Endothelial cell of umbilical vein (primary cell): ENCODE data around the gene ANKLE2. TPM values are rescaled to one million over a fixed set of nuclear protein-coding genes. Genes with fewer than 3 reads are reported as not detected.

Source experiments
- BruUV-seq: library from RNA; stranded (reverse); fragments of 400-500 nt; replicated peaks from 2 replicates; lab custom pipeline; 2021; lab: Mats Ljungman, UMichigan
- CTCF ChIA-PET: fragments of 300-600, 350-600 bp; sonication (Branson Sonifier 250); formaldehyde crosslinking; loops from one replicate; lab custom pipeline; 2021; ENCODE audit warnings: antibody characterized with exemption, inconsistent platforms; lab: Charles Lee
- POLR2A ChIA-PET: fragments of 300-600, 350-600 bp; sonication (Branson Sonifier 250); formaldehyde crosslinking; loops from one replicate; lab custom pipeline; 2021; ENCODE audit warnings: antibody characterized with exemption, inconsistent platforms; lab: Charles Lee
- DNase-seq: peaks from one replicate; pipeline ENCODE4 v3.0.0-alpha.2; 2011; ENCODE audit warnings: low read depth, low spot score
- FAIRE-seq: peaks from 2 replicates; lab custom pipeline; 2011; peaks lifted over from hg19 to GRCh38; lab: Jason Lieb, UNC
- H2AFZ ChIP-seq: 2 replicates; pipeline ENCODE4 v1.6.0; 2012; ENCODE audit warnings: low read depth, low read length, control low read depth, inconsistent platforms
- H3K27ac ChIP-seq: 2 replicates; pipeline ENCODE4 v1.5.1; 2011; ENCODE audit warnings: low read depth, mild to moderate bottlenecking, control low read depth, low read length, moderate library complexity; ENCODE audit not compliant: insufficient read depth
- H3K27me3 ChIP-seq, 2 experiments: 2 replicates each; pipeline versions ENCODE4 v1.6.0 to v1.6.1; 2011; ENCODE audit warnings: low read length in 2 of 2, mixed read lengths in 1 of 2; ENCODE audit not compliant: control insufficient read depth in 2 of 2, insufficient read depth in 2 of 2
- H3K36me3 ChIP-seq, 2 experiments: 2 replicates in 1 of 2; 3 replicates in 1 of 2; pipeline ENCODE4 v1.5.1; 2011; ENCODE audit warnings: low read length in 2 of 2, mild to moderate bottlenecking in 1 of 2, moderate library complexity in 1 of 2; ENCODE audit not compliant: control insufficient read depth in 2 of 2, insufficient read depth in 2 of 2; ENCODE audit errors: extremely low read depth in 1 of 2
- H3K4me1 ChIP-seq: 3 replicates; pipeline ENCODE4 v1.5.1; 2011; ENCODE audit warnings: mild to moderate bottlenecking, low read length; ENCODE audit not compliant: control insufficient read depth, insufficient read depth; ENCODE audit errors: extremely low read depth
- H3K4me2 ChIP-seq: 2 replicates; pipeline ENCODE4 v1.6.1; 2011; ENCODE audit warnings: low read length, control low read depth, mixed read lengths; ENCODE audit not compliant: insufficient read depth
- H3K4me3 ChIP-seq, 3 experiments: fragments of 200-600 bp in 1 of 3; sonication (generic), shearing (Covaris generic) in 1 of 3; replicated peaks in 1 of 3; 2 replicates each; pipeline ENCODE4 v1.5.1; 2011 to 2016; ENCODE audit warnings: control low read depth in 3 of 3, low read length in 3 of 3, mild to moderate bottlenecking in 2 of 3, inconsistent platforms in 1 of 3, low read depth in 1 of 3, moderate library complexity in 1 of 3; ENCODE audit not compliant: insufficient read depth in 1 of 3
- H3K79me2 ChIP-seq: 2 replicates; pipeline ENCODE4 v1.6.0; 2012; ENCODE audit warnings: low read length, inconsistent platforms; ENCODE audit not compliant: control insufficient read depth, insufficient read depth
- H3K9ac ChIP-seq: replicated peaks from 2 replicates; pipeline ENCODE3; 2011; ENCODE audit warnings: low read length, control low read depth; ENCODE audit not compliant: insufficient read depth; ENCODE audit errors: extremely low read depth
- H3K9me1 ChIP-seq: replicated peaks from 3 replicates; pipeline ENCODE4 v1.6.0; 2011; ENCODE audit warnings: mild to moderate bottlenecking, low read length; ENCODE audit not compliant: control insufficient read depth, insufficient read depth; ENCODE audit errors: extremely low read depth
- H3K9me3 ChIP-seq: replicated peaks from 2 replicates; pipeline ENCODE4 v1.5.1; 2012; ENCODE audit warnings: low read length, inconsistent platforms; ENCODE audit not compliant: control insufficient read depth, insufficient read depth
- H4K20me1 ChIP-seq: replicated peaks from 2 replicates; pipeline ENCODE3; 2011; ENCODE audit warnings: mild to moderate bottlenecking, low read length; ENCODE audit not compliant: control insufficient read depth, insufficient read depth; ENCODE audit errors: extremely low read depth
- EZH2 ChIP-seq: IDR thresholded peaks from 2 replicates; pipeline ENCODE4 v1.6.1; 2012; ENCODE audit warnings: borderline replicate concordance, low read depth, mild to moderate bottlenecking, moderate library complexity, low read length, inconsistent platforms; ENCODE audit not compliant: severe bottlenecking
- FOS ChIP-seq: IDR thresholded peaks from 2 replicates; pipeline ENCODE4 v1.6.1; 2011; ENCODE audit warnings: mild to moderate bottlenecking, low read length, moderate library complexity, borderline replicate concordance; ENCODE audit not compliant: insufficient read depth
- GATA2 ChIP-seq: IDR thresholded peaks from 2 replicates; pipeline ENCODE4 v1.7.0; 2011; ENCODE audit warnings: low read depth, mild to moderate bottlenecking, moderate library complexity, mixed read lengths, low read length; ENCODE audit not compliant: insufficient read length, insufficient read depth
- JUN ChIP-seq: IDR thresholded peaks from 2 replicates; pipeline ENCODE4 v1.6.1; 2011; ENCODE audit warnings: borderline replicate concordance, low read depth; ENCODE audit not compliant: insufficient read length, insufficient read depth
- MAX ChIP-seq: IDR thresholded peaks from 2 replicates; pipeline ENCODE4 v1.6.1; 2011; ENCODE audit not compliant: insufficient read depth, insufficient read length
- MYC ChIP-seq: IDR thresholded peaks from one replicate; pipeline ENCODE4 v1.6.1; 2011; ENCODE audit warnings: mild to moderate bottlenecking, low read depth, low read length
- POLR2A ChIP-seq: IDR thresholded peaks from 2 replicates; pipeline ENCODE4 v1.6.1; 2012; ENCODE audit warnings: low read depth, mild to moderate bottlenecking, control low read depth, low read length
- POLR2AphosphoS5 ChIP-seq: IDR thresholded peaks from 2 replicates; pipeline ENCODE4 v1.6.1; 2012; ENCODE audit warnings: low read depth, mild to moderate bottlenecking, control low read depth, low read length, moderate library complexity; ENCODE audit not compliant: insufficient read depth
- dilution Hi-C: fragments of 300-500 bp; cut with MboI; formaldehyde crosslinking; loops from one replicate; pipeline ENCODE4 v1.15.0; 2019; ENCODE audit warnings: low sequenced_read_pairs; ENCODE audit not compliant: extremely low pct_ligation_motif_present
- intact Hi-C: fragments of 100-400 bp; cut with micrococcal nuclease; formaldehyde crosslinking; loops from one replicate; pipeline ENCODE4 v1.10.0; 2022
- polyA plus RNA-seq, 4 experiments: library from polyadenylated mRNA; depleted of rRNA in 3 of 4; stranded (reverse) in 3 of 4; unstranded in 1 of 4; fragments of >200 nt; gene quantifications; 2 replicates each; pipeline versions ENCODE4 v1.2.1 to v1.2.3, GENCODE V29; 2011 to 2012; ENCODE audit warnings: missing spikeins in 1 of 4
- total RNA-seq: library from RNA; stranded (reverse); gene quantifications from 2 replicates; pipeline ENCODE4 v1.2.3, GENCODE V29; 2021
- TF ChIP-seq, protein P1 (sequence below), 2 donors: IDR thresholded peaks; 1 replicate in 1 of 2; 2 replicates in 1 of 2; pipeline ENCODE4 v1.5.1; 2011; ENCODE audit warnings: low read length in 2 of 2, mild to moderate bottlenecking in 2 of 2, moderate library complexity in 2 of 2, control low read depth in 1 of 2, inconsistent platforms in 1 of 2, low read depth in 1 of 2; ENCODE audit not compliant: insufficient read depth in 1 of 2; ENCODE audit errors: extremely low read depth in 1 of 2

The ANKLE2 gene
- total and polyA plus RNA-seq, 2 donors (not counting 3 experiments of a cell fraction or from before 2014, with no cell fraction given): 75.8 to 112 TPM

DNA sequence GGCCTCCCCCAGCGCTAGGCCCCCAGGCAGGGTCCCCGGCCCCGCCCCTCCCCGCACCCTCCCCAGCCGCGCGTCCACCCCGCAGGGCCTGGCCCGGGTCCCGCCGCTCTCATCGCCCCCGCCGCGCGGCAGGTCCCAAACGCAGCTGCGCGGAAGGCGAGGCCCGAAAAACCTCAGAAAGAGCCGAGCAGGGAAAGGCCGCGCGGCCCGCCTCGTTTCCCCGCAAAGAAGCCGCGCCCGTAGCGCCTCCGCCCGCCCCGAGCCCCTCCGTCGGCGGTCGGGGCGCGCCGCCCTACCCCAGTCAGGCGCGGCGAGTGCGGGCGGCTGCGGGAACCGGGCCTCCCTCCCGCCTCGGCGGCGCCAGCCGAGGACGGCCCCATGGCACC is 74.8 kb downstream of the ANKLE2 start:
- H3K9me3 ChIP-seq: no peaks in the 10 kb centered on the region
- no peak for TF ChIP-seq EZH2
- TF ChIP-seq JUN: no peak
- H3K9me1 ChIP-seq: no peaks in the 10 kb centered on the region
- ChIA-PET CTCF (no interaction called here), POLR2A (interaction anchor here (0.6 kb wide), 1 partner anchor 8 kb away, joined by 4 read pairs; no protein-coding TSS in a partner anchor)
- intact Hi-C loops (loop anchor here (1.0 to 2.0 kb wide), 3 partner anchors 23 to 86 kb away; partner anchors contain the start of genes ANKLE2 and PGAM5), dilution Hi-C loops (no loop called here)
- no peaks in the 10 kb centered on the region for H3K36me3 ChIP-seq
- no peaks in the 10 kb centered on the region for H4K20me1 ChIP-seq
- peak overlapping the region; percentile 62 for H3K27ac ChIP-seq
- no peak for FAIRE-seq
- peak overlapping the region; percentile 37 to 77 (median 58) for H3K4me3 ChIP-seq
- peak overlapping the region; percentile 73 for H2AFZ ChIP-seq
- peaks cover 30% of the 10 kb centered on the region for H3K79me2 ChIP-seq
- no peaks in the 10 kb centered on the region for H3K4me1 ChIP-seq
- peak overlapping the region; percentile 13 for H3K4me2 ChIP-seq
- no peaks in the 10 kb centered on the region for H3K27me3 ChIP-seq
- no TSS peak for BruUV-seq
- DNase-seq: no peak
- peak overlapping the region; percentile 86 for H3K9ac ChIP-seq

- H3K9me3 ChIP-seq: no peaks in the 10 kb centered on the region
- no peaks in the 10 kb centered on the region for H4K20me1 ChIP-seq
- ChIA-PET CTCF (interaction anchor here (1.2 kb wide), 1 partner anchor 47 kb away, joined by 4 read pairs; no protein-coding TSS in a partner anchor), POLR2A (no interaction called here)
- H3K9ac ChIP-seq: no peak overlapping the region
- H3K4me2 ChIP-seq: no peak overlapping the region
- no peak overlapping the region for H3K27ac ChIP-seq
- no peaks in the 10 kb centered on the region for H3K36me3 ChIP-seq
- peaks cover 42% of the 10 kb centered on the region for H3K79me2 ChIP-seq
- TF ChIP-seq POLR2A (no peak), MAX (no peak), GATA2 (no peak), MYC (no peak), EZH2 (no peak), FOS (no peak), JUN (no peak), POLR2AphosphoS5 (no peak)
- TF ChIP-seq, protein P1, sequence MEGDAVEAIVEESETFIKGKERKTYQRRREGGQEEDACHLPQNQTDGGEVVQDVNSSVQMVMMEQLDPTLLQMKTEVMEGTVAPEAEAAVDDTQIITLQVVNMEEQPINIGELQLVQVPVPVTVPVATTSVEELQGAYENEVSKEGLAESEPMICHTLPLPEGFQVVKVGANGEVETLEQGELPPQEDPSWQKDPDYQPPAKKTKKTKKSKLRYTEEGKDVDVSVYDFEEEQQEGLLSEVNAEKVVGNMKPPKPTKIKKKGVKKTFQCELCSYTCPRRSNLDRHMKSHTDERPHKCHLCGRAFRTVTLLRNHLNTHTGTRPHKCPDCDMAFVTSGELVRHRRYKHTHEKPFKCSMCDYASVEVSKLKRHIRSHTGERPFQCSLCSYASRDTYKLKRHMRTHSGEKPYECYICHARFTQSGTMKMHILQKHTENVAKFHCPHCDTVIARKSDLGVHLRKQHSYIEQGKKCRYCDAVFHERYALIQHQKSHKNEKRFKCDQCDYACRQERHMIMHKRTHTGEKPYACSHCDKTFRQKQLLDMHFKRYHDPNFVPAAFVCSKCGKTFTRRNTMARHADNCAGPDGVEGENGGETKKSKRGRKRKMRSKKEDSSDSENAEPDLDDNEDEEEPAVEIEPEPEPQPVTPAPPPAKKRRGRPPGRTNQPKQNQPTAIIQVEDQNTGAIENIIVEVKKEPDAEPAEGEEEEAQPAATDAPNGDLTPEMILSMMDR (IDR thresholded peaks at IDR 0.05; ENCODE audit: extremely low read depth in 1 of 2, insufficient read depth in 1 of 2, low read depth in 1 of 2, low read length in 2 of 2): no peak
- no peak overlapping the region for H2AFZ ChIP-seq
- H3K9me1 ChIP-seq: no peaks in the 10 kb centered on the region
- no peaks in the 10 kb centered on the region for H3K4me1 ChIP-seq
- BruUV-seq: TSS peak; percentile 42
- intact Hi-C loops: no loop called here
- no peak overlapping the region for H3K4me3 ChIP-seq
- no peaks in the 10 kb centered on the region for H3K27me3 ChIP-seq
- FAIRE-seq (no peak), DNase-seq (no peak)
- dilution Hi-C loops: no loop called here
Observed at GRCh38 chr12:132685400-132685799, 76.2 kb downstream of the ANKLE2 start.
